NK-92 (cell line): ENCODE data around the gene TMOD1.
"Not testable (repeated sequence)": the region's sequence is repeated elsewhere in the genome, so short reads cannot be mapped to it uniquely, and the experiment has no call there.

Source experiments
- DNase-seq: peaks from one replicate; lab custom pipeline; 2025; ENCODE audit not compliant: unreplicated experiment; lab: John Stamatoyannopoulos, UW

The TMOD1 gene

DNA sequence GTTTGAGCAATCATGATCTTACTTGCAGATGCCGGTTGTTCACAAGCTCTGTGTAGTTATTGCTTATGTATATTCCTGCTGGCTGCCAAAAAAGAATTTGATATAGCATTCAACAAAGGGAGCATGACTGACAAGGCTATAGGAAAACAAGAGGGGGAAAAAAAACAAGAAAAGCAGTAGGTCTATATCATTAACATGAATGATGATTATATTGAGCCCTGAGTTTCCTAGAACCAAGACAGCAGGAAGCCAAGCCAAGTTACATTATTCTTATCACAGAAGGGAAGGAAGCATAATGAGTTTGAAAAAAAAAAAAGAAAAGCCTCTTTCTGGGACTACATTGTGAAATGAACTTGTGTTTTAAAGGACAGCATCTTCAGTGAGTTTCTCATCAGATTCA is 90.7 kb downstream of the TMOD1 start:
- DNase-seq = no peak

DNA sequence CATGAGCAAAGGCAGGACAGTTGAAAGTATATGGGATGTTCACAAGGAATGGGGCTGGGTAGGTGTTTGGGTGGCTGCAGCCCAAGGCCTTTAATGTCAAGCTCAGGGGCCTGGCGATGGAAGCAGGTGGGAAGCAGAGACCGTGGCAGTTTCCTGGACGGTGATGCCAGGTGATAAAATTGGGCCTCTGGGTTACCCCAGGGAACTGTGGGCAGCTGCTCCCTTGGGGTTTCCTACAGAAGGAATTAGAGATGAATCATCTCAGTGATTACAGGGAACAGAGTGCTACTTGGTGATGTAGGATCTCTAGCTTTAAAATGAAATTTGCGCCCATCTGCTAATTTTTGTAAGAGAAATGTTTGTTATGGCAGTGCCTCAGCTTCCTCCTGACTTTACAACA is 92.5 kb downstream of the TMOD1 start:
- DNase-seq = no peak

DNA sequence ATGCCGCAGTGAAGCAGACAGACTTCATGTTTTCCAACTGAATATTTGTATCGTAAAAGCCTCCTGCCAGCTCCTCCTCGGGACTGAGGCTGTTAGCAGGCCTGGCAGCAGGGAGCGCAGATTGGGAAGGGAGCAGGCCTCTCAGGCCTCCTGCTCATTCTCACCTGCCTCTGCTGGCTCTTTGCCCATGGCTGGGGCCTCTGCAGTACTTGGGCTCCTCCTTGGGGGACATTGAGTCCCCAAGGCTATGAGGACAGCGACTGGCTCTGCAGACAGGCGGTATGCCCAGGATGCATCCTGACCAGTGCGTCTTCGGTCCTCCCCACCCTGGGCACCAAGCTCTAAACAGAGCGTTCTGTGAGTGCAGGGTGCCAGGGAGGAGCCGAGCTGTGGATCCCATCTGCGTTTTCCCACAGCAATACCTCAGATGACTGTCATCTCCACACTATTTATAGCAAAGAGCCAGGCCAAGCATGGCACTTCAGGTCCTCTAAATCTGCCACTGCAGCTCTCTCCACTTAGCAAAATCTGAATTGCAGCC is 93.0 kb downstream of the TMOD1 start:
- no peak for DNase-seq

DNA sequence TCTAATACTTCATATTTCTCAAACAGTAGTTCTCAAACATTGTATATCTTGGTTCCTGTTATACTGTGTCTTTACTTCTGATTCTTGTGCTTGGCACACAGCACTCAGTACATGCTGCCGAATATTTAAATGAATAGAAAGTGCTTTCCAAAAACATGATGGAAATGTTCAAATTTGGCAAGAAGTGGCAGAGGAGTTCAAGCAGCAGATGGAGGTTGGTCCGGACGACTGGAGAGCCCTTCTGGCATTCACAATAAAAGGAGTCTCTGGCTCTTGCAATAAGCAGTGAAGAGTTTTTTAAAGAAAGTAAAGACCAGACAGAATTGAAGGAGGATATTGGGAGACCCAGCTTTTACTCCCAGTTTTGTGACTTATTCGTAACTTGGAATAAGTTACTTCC is 95.4 kb downstream of the TMOD1 start:
- DNase-seq = no peak

DNA sequence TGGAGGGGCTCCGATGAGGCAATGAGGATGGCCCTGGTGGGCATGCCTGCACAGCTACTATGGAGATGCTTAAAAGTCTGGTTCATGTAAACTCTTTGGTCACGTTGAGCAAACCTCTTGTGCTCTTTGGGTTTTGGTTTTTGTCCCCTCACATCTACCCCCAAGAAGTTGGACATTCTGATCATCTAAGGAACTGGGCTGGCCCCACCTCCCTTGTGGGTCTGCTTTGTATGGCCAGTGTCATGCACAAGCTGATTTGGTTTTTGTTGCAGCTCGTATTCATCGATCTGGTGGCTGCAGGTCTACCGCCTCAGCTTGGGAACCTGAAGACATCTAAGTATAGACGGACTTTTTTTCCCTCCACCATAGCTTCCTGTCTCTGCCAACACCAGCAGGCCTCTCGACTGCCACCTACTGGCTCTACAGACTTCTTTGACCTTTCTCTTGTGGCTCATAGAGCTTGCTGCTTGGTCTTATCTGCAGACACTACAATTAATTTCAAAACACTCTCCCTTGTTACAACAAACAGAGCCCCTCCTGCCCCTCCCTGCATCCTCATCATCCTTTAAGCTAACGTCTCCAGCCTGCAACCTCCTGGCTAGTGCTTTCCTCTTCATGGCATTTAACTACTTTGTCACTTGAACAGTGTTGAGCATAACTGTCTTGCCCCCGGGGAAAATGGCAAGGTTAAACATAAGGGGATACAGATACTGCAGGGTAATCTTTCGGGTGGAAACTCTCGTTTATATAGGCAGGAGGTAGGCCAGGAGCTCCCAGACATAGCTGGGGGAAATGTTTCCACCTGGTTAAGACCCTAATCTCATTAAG is 97.2 kb downstream of the TMOD1 start:
- no peak for DNase-seq

DNA sequence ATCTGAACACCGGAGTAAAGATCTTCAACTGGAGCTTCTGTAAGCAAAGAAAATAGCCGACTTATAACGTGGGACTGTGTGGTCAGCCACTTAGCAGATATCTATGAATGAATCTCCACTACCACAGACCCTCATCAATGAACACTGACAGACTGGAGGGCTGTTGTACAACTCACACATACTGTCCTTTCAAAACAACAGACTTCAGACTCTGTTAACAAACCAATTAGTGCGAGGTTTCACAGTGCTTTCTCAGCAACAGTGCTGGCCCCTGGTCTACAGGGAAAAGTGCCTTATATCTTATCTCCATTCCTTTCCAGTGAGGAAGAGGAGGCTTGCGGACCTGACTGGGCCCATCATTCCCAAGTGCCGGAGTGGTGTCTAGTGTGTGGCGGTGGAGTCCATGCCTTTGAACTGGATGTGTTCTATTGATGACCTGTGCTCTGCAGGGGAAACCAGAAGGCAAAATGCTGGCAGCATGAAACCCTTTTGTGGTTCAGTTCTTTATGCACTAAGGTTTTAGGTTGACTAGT is 97.9 kb downstream of the TMOD1 start:
- DNase-seq = no peak

DNA sequence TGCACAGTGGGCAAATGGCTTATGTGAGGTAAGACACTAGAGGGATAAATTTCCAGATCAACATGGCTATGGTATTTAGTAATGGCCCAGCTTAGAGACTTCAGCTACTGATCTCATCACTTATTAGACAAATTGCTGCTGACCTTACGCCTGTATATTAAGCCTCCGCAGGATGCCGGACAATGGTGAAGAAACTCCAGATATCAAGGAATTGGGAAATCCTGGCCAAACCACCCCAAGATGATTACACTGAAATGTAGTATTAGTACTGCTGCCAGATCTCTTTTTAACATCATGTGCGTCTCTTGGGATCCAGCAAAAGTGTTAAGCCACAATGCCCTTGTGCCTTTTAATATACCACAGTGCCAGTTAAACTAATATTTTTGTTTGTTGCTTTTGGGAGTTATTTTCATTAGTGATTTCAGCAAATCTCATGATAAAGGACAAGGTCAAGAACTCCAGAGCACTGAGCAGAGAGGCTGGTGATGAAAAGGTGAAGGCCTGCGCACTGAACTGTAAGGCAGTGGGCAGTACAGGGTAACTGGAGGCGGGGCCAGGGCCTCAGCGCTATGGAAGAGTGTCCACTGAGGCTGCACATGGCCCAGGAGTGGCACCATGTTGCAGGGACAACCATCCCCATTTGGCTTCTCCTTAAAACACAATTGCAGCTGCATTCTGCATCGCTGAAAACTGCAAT is 99.2 kb downstream of the TMOD1 start:
- no peak for DNase-seq

DNA sequence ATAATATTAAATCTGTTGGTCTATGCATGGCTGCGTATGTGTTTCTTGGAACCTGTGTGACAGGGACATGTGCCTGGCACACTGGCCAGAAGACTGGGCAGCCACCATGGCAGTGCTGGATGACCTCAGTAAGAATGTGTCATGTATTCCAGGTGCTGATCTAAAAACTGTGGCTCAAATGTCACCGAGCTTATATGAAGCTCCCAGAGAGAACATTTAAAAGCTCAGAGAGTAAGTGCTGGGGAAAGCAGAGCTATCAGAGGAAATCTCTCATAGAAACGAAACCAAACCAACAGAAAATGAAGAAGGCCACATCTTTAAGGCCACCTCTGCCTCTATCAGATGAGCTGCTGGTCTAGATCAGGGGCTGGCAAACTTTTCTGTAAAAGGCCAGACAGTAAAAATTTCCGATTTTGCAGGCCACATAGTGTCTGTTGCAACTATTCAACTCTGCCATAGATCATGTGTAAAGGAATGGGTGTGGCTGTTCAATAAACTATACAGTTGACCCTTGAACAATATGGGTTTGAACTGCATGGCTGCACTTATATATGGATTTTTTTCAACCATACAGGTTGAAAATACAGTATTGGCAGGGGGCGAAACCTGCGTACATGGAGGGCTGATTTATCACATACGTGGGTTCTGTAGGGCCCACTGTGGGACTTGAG is 99.9 kb downstream of the TMOD1 start:
- no peak for DNase-seq

DNA sequence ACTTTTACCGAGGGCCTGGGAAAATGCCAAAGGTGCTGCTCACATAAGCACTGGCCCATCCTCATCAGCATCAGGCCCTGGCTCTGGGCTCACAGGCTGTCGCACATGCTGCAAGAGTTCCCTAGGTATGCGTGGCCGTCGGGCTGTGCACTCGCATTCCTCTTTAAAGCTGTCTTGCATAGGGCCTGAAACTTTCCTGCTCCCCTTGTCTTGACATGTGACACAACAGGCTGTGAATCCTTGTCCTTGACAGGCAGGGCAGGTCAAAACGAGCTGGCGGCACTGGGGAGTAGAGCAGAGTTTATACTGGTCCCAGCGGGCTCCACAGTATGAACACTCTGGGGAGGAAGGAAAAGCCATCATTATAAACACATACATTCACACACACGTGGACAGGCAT is 101.0 kb downstream of the TMOD1 start:
- DNase-seq = no peak

DNA sequence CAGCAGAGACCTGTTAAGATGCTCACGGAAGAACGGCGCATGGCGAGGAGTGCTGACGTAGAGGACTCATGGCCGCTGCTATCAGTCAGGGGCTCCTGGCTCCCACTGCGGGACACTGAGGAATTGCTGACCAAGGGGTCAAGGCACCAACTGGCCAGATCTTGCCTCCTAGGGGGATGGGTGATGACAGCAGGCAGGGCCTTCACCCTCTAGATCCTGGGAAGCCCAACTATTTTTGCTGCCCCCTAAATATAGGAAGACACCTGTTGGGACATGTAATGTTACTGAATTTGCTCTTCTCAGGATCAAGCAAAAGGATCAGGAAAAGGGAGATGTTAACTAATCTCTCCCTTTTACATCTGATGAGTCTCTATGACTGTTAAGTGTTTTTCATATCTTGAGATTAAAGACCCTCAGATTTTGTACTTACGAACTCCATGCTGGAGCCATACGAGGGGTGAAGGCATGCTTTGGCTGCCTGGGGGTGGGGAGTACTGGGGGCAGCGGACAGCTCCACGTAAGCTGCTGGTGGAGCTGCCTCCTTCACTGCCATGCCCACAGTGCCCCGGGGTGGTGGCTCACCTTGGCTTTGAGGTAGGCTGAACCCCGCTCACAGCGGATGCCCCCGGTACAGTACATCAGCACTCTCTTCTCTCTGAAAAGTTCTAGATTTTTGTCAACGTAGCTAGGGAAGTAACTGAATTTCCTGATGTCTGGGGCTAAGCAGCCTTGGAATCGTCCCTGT is 103.6 kb downstream of the TMOD1 start:
- no peak for DNase-seq

DNA sequence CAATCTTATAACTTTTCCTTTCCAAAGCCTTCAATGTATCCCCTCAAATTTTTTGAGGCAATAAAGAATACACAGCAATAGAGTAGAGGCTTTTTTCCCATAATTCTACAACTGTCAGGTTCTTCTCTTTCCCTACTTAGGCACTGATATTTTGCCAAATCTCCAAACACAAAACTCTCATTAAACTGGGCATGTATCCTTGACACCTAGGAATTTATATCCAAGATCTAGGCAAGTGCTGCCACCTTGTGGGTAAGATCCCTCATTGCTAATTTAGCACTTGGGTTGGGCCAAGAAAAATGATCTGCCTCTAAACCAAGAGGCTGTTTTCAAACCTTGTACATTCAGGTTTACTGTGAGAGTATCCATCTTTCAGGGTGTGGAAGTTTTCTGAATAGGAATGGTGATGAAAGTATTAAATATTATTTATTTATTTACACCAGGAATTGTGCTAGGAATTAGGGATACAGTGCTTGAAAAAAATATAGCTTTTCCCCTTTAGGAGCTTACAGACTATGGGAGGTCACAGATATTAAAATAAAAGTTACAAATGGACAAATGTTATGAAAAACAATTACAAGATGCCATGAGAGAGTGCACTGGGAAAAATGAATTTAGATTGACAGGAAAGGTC is 114.1 kb downstream of the TMOD1 start:
- DNase-seq = no peak

DNA sequence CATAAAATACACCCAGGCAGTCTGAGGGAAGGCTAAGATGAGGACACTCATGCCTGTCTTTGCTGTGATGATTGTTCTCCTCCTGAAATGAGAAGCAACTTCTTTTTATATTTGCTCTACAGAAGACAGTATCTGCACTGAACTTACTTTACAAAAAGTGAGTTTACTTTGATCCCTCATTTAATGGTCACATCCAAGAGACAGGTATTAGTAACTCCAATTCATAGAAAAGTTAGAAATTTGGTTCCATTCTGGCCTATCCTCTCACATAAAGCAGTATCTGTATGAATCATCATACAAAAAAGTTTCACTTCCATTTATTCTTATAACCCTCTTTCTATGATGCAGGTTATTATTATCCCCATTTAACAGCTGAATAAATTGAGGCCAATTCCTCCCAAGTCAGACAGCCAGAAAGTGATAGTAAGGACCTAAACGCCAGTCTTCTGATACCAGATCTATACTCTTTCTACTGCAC is 116.5 kb downstream of the TMOD1 start:
- DNase-seq = no peak

DNA sequence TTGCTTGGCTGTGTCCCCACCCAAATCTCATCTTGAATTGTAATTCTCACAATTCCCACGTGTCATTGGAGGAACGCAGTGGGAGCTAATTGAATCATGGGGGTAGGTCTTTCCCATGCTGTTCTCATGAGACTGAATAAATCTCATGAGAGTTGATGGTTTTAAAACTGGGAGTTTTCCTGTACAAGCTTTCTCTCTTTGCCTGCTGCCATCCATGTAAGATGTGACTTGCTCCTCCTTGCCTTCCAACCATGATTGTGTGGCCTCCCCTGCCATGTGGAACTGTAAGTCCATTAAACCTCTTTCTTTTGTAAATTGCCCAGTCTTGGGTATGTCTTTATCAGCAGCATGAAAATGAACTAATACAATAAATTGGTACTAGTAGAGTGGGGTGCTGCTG is 118.6 kb downstream of the TMOD1 start:
- not testable (repeated sequence) for DNase-seq

DNA sequence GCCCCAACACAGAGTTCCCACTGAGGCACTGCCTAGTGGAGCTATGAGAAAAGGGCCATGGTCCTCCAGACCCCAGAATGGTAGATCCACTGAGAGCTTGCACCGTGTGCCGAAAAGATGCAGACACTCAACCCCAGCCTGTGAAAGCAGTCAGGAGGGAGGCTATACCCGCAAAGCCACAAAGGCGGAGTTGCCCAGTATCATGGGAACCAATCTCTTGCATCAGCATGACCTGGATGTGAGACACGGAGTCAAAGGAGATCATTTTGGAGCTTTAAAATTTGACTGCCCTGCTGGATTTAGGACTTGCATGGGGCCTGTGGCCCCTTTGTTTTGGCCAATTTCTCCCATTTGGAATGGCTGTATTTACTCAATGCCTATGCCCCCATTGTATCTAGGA is 121.0 kb downstream of the TMOD1 start:
- DNase-seq = not testable (repeated sequence)

DNA sequence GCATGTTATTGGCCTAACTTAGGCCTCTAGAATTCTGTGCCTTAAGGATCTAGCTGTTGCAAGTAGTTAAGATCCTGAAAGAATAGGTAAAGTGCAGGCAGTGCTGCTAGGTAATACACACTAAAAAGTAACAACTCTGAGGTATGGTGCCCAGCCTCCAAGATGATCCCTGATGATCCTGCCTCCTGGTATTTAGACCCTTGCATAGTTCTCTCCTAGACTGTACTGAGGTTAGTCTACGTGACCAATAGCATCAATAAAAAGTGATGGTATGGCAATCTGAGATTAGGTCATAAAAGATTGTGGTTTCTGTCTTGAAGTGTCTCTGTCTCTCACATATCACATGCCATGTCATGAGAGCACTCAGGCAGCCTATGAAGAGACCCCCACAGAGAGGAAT is 122.5 kb downstream of the TMOD1 start:
- no peak for DNase-seq

DNA sequence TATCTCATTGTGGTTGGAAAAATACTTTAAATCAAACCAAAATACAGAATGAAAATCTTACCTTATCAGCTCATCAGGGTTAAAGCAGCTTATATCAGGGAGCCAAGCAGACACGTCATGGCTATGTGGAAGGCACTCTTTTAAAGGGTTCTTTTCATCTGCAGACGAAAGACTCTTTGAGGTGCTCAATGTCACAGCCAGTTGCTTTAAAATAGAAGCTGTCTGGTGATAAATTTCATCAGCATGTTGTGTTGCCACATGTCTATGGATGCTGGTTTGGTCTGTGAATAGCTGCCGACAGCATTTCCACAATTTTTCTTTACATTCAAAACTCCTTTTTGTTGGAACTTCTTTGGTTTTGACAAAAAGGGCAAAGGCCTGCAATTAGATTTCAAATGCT is 124.2 kb downstream of the TMOD1 start:
- no peak for DNase-seq

DNA sequence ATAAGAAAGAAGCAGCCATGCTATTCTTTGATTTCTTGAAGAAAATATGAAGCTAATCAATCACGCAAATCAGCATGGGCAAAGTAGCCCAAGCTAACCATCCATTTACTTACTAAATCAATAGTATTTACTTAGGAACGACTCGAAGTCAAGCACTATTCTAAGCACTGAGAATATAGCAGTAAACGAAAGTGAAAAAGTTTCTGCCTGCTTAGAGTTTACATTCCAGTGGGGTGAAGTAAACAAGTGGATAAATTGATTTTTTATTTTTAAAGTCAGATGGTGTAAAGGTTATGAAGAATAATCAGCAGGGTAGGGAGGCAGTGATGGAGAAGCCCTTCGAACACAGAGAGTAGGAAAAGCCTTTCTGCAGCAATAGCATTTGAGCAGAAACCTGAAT is 126.2 kb downstream of the TMOD1 start:
- DNase-seq = no peak

DNA sequence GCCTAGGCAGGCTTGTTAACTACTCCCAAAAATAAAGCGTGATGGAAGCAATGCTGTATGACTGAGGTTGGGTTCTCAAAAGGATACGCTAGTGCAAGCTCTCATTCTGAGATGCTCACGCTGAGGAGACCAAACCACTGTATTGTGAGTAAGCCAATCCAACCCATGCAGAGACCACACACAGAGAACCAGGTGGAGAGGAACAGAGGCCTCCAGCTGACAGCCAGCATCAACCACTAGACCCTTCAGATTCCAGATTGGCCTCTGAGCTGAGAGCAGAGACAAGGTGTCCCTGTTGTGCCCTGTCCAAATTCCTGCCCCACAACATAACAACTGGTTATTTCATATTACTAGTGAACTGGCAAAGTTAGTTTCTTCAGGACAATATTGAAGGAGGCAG is 127.2 kb downstream of the TMOD1 start:
- DNase-seq = no peak

DNA sequence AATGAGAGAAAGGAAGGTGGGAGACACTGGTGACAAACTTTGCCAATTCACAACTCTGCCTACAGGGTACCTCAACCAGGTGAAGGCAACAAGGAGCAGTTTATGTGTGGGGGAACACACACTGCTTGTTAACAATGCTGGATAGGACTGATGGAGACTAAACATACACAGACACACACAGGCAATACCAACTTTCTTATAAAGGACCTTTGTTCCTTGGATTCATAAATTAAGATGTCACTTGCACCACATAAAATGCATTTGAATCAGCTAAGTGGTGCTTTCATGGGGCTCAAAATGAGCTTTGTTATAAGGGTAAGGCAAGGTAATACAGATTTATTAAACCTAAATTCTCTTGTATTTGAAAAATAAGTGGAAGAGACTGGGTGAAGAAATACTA is 127.7 kb downstream of the TMOD1 start:
- no peak for DNase-seq

DNA sequence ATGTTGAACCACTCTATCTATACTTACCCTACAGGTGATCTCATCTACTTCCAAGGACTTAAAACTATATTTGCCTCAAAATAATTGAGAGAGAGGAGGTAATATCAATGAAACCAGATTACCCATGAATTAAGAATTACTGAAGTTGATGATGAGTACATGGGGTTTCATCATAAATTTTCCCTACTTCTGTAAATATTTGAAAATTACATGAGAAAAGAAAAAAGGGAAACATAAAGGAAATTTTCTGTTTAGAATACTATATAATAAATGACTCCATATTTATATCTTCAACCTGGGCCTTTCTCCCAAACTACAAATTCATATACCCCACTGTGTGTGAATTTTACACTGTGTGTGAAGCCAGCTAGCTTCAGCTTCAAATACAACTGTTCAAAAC is 129.1 kb downstream of the TMOD1 start:
- no peak for DNase-seq
